ENCODE data around the gene NMD3.

- TF ChIP-seq CTCF (IDR thresholded peaks at IDR 0.05) = no peak
- TF ChIP-seq POLR2A (IDR thresholded peaks at IDR 0.05; ENCODE audit: low read depth) = no peak
- no peak for TF ChIP-seq EP300 (IDR thresholded peaks at IDR 0.05)
Measured at GRCh38 chr3:161271646-161272045, 50.5 kb downstream of the NMD3 start.

Measured in esophagus muscularis mucosa (tissue), 4 donors.